ENCODE results near the gene SRPK1.
"Not testable (repeated sequence)": the region's sequence is repeated elsewhere in the genome, so short reads cannot be mapped to it uniquely, and the experiment has no call there.

The SRPK1 gene

GRCh38 chr6:35919085-35919826 lies 1.6 kb downstream of the SRPK1 start:
- Histone ChIP-seq H3K4me1 (ENCODE audit: control insufficient read depth in 2 of 2, insufficient read depth in 2 of 2, low read length in 2 of 2) (peaks cover 28 to 33% of the 10 kb centered on the region in 2 donors), H3K27ac (ENCODE audit: low read depth in 2 of 2, low read length in 2 of 2) (peak overlapping the region; percentile 91 to 94), H3K27me3 (ENCODE audit: control insufficient read depth in 2 of 2, insufficient read depth in 2 of 2, low read length in 2 of 2) (no peaks in the 10 kb centered on the region), H3K4me3 (ENCODE audit: low read length in 2 of 2) (peak overlapping the region; percentile 74 to 95), H3K9ac (ENCODE audit: low read depth in 1 of 2, low read length in 2 of 2) (peak overlapping the region; percentile 86 to 90), H3K36me3 (ENCODE audit: control insufficient read depth in 2 of 2, insufficient read depth in 2 of 2, low read length in 2 of 2) (peaks cover 3 to 6% of the 10 kb centered on the region in 2 donors), H3K9me3 (ENCODE audit: control insufficient read depth in 2 of 2, low read length in 2 of 2) (no peaks in the 10 kb centered on the region)

GRCh38 chr6:35916893-35917292 lies 4.0 kb downstream of the SRPK1 start:
- not testable (repeated sequence) for H3K27ac ChIP-seq (ENCODE audit: low read depth in 2 of 2, low read length in 2 of 2); H3K4me3 ChIP-seq (ENCODE audit: low read length in 2 of 2); H3K9ac ChIP-seq (ENCODE audit: low read depth in 1 of 2, low read length in 2 of 2); H3K9me3 ChIP-seq (ENCODE audit: control insufficient read depth in 2 of 2, low read length in 2 of 2); H3K27me3 ChIP-seq (ENCODE audit: control insufficient read depth in 2 of 2, insufficient read depth in 2 of 2, low read length in 2 of 2)
- Histone ChIP-seq H3K4me1 (ENCODE audit: control insufficient read depth in 2 of 2, insufficient read depth in 2 of 2, low read length in 2 of 2) (peaks cover 21 to 25% of the 10 kb centered on the region in 2 donors), H3K36me3 (ENCODE audit: control insufficient read depth in 2 of 2, insufficient read depth in 2 of 2, low read length in 2 of 2) (peaks cover 4 to 16% of the 10 kb centered on the region in 2 donors)

GRCh38 chr6:35916056-35916455 lies 4.8 kb downstream of the SRPK1 start:
- Histone ChIP-seq H3K27me3 (ENCODE audit: control insufficient read depth in 2 of 2, insufficient read depth in 2 of 2, low read length in 2 of 2) (no peaks in the 10 kb centered on the region), H3K4me1 (ENCODE audit: control insufficient read depth in 2 of 2, insufficient read depth in 2 of 2, low read length in 2 of 2) (peaks cover 16 to 21% of the 10 kb centered on the region in 2 donors), H3K9ac (ENCODE audit: low read depth in 1 of 2, low read length in 2 of 2) (no peak overlapping the region), H3K9me3 (ENCODE audit: control insufficient read depth in 2 of 2, low read length in 2 of 2) (no peaks in the 10 kb centered on the region), H3K36me3 (ENCODE audit: control insufficient read depth in 2 of 2, insufficient read depth in 2 of 2, low read length in 2 of 2) (peaks cover 9 to 23% of the 10 kb centered on the region in 2 donors), H3K27ac (ENCODE audit: low read depth in 2 of 2, low read length in 2 of 2) (no peak overlapping the region), H3K4me3 (ENCODE audit: low read length in 2 of 2) (no peak overlapping the region)

GRCh38 chr6:35914536-35914935 lies 6.4 kb downstream of the SRPK1 start:
- Histone ChIP-seq H3K4me1 (ENCODE audit: control insufficient read depth in 2 of 2, insufficient read depth in 2 of 2, low read length in 2 of 2) (peaks cover 14 to 16% of the 10 kb centered on the region in 2 donors), H3K36me3 (ENCODE audit: control insufficient read depth in 2 of 2, insufficient read depth in 2 of 2, low read length in 2 of 2) (peaks cover 12 to 35% of the 10 kb centered on the region in 2 donors), H3K4me3 (ENCODE audit: low read length in 2 of 2) (no peak overlapping the region), H3K9ac (ENCODE audit: low read depth in 1 of 2, low read length in 2 of 2) (no peak overlapping the region), H3K27ac (ENCODE audit: low read depth in 2 of 2, low read length in 2 of 2) (no peak overlapping the region), H3K27me3 (ENCODE audit: control insufficient read depth in 2 of 2, insufficient read depth in 2 of 2, low read length in 2 of 2) (no peaks in the 10 kb centered on the region), H3K9me3 (ENCODE audit: control insufficient read depth in 2 of 2, low read length in 2 of 2) (peaks cover 0 to 4% of the 10 kb centered on the region in 2 donors)

- Histone ChIP-seq H3K27ac (ENCODE audit: low read depth in 2 of 2, low read length in 2 of 2) (no peak overlapping the region), H3K4me3 (ENCODE audit: low read length in 2 of 2) (no peak overlapping the region), H3K9me3 (ENCODE audit: control insufficient read depth in 2 of 2, low read length in 2 of 2) (peaks cover 0 to 4% of the 10 kb centered on the region in 2 donors), H3K36me3 (ENCODE audit: control insufficient read depth in 2 of 2, insufficient read depth in 2 of 2, low read length in 2 of 2) (peaks cover 14 to 37% of the 10 kb centered on the region in 2 donors), H3K4me1 (ENCODE audit: control insufficient read depth in 2 of 2, insufficient read depth in 2 of 2, low read length in 2 of 2) (peaks cover 1 to 2% of the 10 kb centered on the region in 2 donors), H3K27me3 (ENCODE audit: control insufficient read depth in 2 of 2, insufficient read depth in 2 of 2, low read length in 2 of 2) (no peaks in the 10 kb centered on the region), H3K9ac (ENCODE audit: low read depth in 1 of 2, low read length in 2 of 2) (no peak overlapping the region)
Observed at GRCh38 chr6:35911871-35912653, 8.8 kb downstream of the SRPK1 start.

- not testable (repeated sequence) for H3K27me3 ChIP-seq (ENCODE audit: control insufficient read depth in 2 of 2, insufficient read depth in 2 of 2, low read length in 2 of 2); H3K9me3 ChIP-seq (ENCODE audit: control insufficient read depth in 2 of 2, low read length in 2 of 2); H3K4me3 ChIP-seq (ENCODE audit: low read length in 2 of 2); H3K27ac ChIP-seq (ENCODE audit: low read depth in 2 of 2, low read length in 2 of 2); H3K9ac ChIP-seq (ENCODE audit: low read depth in 1 of 2, low read length in 2 of 2); H3K4me1 ChIP-seq (ENCODE audit: control insufficient read depth in 2 of 2, insufficient read depth in 2 of 2, low read length in 2 of 2)
- H3K36me3 ChIP-seq (ENCODE audit: control insufficient read depth in 2 of 2, insufficient read depth in 2 of 2, low read length in 2 of 2) = peaks cover 11 to 34% of the 10 kb centered on the region in 2 donors
Observed at GRCh38 chr6:35909571-35909970, 11.3 kb downstream of the SRPK1 start.

GRCh38 chr6:35908753-35909401 lies 12.0 kb downstream of the SRPK1 start:
- not testable (repeated sequence) for H3K4me3 ChIP-seq (ENCODE audit: low read length in 2 of 2); H3K9me3 ChIP-seq (ENCODE audit: control insufficient read depth in 2 of 2, low read length in 2 of 2); H3K27ac ChIP-seq (ENCODE audit: low read depth in 2 of 2, low read length in 2 of 2); H3K4me1 ChIP-seq (ENCODE audit: control insufficient read depth in 2 of 2, insufficient read depth in 2 of 2, low read length in 2 of 2); H3K27me3 ChIP-seq (ENCODE audit: control insufficient read depth in 2 of 2, insufficient read depth in 2 of 2, low read length in 2 of 2); H3K9ac ChIP-seq (ENCODE audit: low read depth in 1 of 2, low read length in 2 of 2)
- peaks cover 11 to 37% of the 10 kb centered on the region in 2 donors for H3K36me3 ChIP-seq (ENCODE audit: control insufficient read depth in 2 of 2, insufficient read depth in 2 of 2, low read length in 2 of 2)

GRCh38 chr6:35907750-35908149 lies 13.1 kb downstream of the SRPK1 start:
- Histone ChIP-seq H3K4me1 (ENCODE audit: control insufficient read depth in 2 of 2, insufficient read depth in 2 of 2, low read length in 2 of 2) (no peaks in the 10 kb centered on the region), H3K9ac (ENCODE audit: low read depth in 1 of 2, low read length in 2 of 2) (no peak overlapping the region), H3K9me3 (ENCODE audit: control insufficient read depth in 2 of 2, low read length in 2 of 2) (peaks cover 0 to 4% of the 10 kb centered on the region in 2 donors), H3K27ac (ENCODE audit: low read depth in 2 of 2, low read length in 2 of 2) (no peak overlapping the region), H3K4me3 (ENCODE audit: low read length in 2 of 2) (no peak overlapping the region), H3K27me3 (ENCODE audit: control insufficient read depth in 2 of 2, insufficient read depth in 2 of 2, low read length in 2 of 2) (no peaks in the 10 kb centered on the region), H3K36me3 (ENCODE audit: control insufficient read depth in 2 of 2, insufficient read depth in 2 of 2, low read length in 2 of 2) (peaks cover 11 to 34% of the 10 kb centered on the region in 2 donors)

GRCh38 chr6:35906499-35906846 lies 14.4 kb downstream of the SRPK1 start:
- peaks cover 0 to 4% of the 10 kb centered on the region in 2 donors for H3K9me3 ChIP-seq (ENCODE audit: control insufficient read depth in 2 of 2, low read length in 2 of 2)
- H3K36me3 ChIP-seq (ENCODE audit: control insufficient read depth in 2 of 2, insufficient read depth in 2 of 2, low read length in 2 of 2) = peaks cover 8 to 22% of the 10 kb centered on the region in 2 donors
- H3K4me1 ChIP-seq (ENCODE audit: control insufficient read depth in 2 of 2, insufficient read depth in 2 of 2, low read length in 2 of 2) = no peaks in the 10 kb centered on the region
- H3K27me3 ChIP-seq (ENCODE audit: control insufficient read depth in 2 of 2, insufficient read depth in 2 of 2, low read length in 2 of 2) = no peaks in the 10 kb centered on the region
- H3K27ac ChIP-seq (ENCODE audit: low read depth in 2 of 2, low read length in 2 of 2) = no peak overlapping the region
- H3K4me3 ChIP-seq (ENCODE audit: low read length in 2 of 2) = no peak overlapping the region
- no peak overlapping the region for H3K9ac ChIP-seq (ENCODE audit: low read depth in 1 of 2, low read length in 2 of 2)

Data from mucosa of rectum (tissue), 2 donors.